Measurements from ENCODE around the gene TMEM147. TPM values are rescaled to one million over a fixed set of nuclear protein-coding genes. Genes with fewer than 3 reads are reported as not detected.

TMEM147 gene
- total and polyA plus RNA-seq, 4 donors, result 18.1 to 97.4 (median 44.7) TPM

- WGBS, result 77% methylated on average over 6 of the region's 6 CpGs
- no peak overlapping the region for H3K27ac ChIP-seq (ENCODE audit: low read depth in 1 of 2, low read length in 2 of 2)
- H3K4me1 ChIP-seq (ENCODE audit: control insufficient read depth in 4 of 4, insufficient read depth in 4 of 4, low read length in 3 of 4), result no peaks in the 10 kb centered on the region
- H3K27me3 ChIP-seq (ENCODE audit: control insufficient read depth in 4 of 4, insufficient read depth in 4 of 4, low read length in 3 of 4), result no peaks in the 10 kb centered on the region
- TF ChIP-seq CTCF (IDR thresholded peaks at IDR 0.05; ENCODE audit: low read depth, low read length, missing input control) (no peak), EGR1 (IDR thresholded peaks at IDR 0.05; ENCODE audit: low read depth in 2 of 2) (no peak), FOXA1 (IDR thresholded peaks at IDR 0.05) (no peak), JUND (IDR thresholded peaks at IDR 0.05) (no peak), ZBTB33 (IDR thresholded peaks at IDR 0.05) (no peak), ATF3 (IDR thresholded peaks at IDR 0.05) (no peak), SP1 (IDR thresholded peaks at IDR 0.05) (no peak), HNF4A (conservative IDR thresholded peaks at IDR 0.05) (no peak), FOXA2 (IDR thresholded peaks at IDR 0.05) (no peak), MAX (IDR thresholded peaks at IDR 0.05) (no peak)
- H3K36me3 ChIP-seq (ENCODE audit: control insufficient read depth in 4 of 4, insufficient read depth in 3 of 4, low read depth in 1 of 4, low read length in 3 of 4), result no peaks in the 10 kb centered on the region
- H3K4me3 ChIP-seq (ENCODE audit: low read depth in 1 of 3, low read length in 3 of 3), result no peak overlapping the region
- H3K9me3 ChIP-seq (ENCODE audit: control insufficient read depth in 4 of 4, low read length in 3 of 4), result no peaks in the 10 kb centered on the region
- no peak for DNase-seq (ENCODE audit: low spot score)
- no peak overlapping the region for H3K9ac ChIP-seq (ENCODE audit: low read depth in 1 of 2, low read length in 2 of 2)
Observed at GRCh38 chr19:35518313-35518712, 27.1 kb upstream of the TMEM147 start.

- Histone ChIP-seq H3K9ac (ENCODE audit: low read depth in 1 of 2, low read length in 2 of 2) (no peak overlapping the region), H3K36me3 (ENCODE audit: control insufficient read depth in 4 of 4, insufficient read depth in 3 of 4, low read depth in 1 of 4, low read length in 3 of 4) (no peaks in the 10 kb centered on the region), H3K4me1 (ENCODE audit: control insufficient read depth in 4 of 4, insufficient read depth in 4 of 4, low read length in 3 of 4) (no peaks in the 10 kb centered on the region), H3K27ac (ENCODE audit: low read depth in 1 of 2, low read length in 2 of 2) (no peak overlapping the region), H3K27me3 (ENCODE audit: control insufficient read depth in 4 of 4, insufficient read depth in 4 of 4, low read length in 3 of 4) (no peaks in the 10 kb centered on the region), H3K9me3 (ENCODE audit: control insufficient read depth in 4 of 4, low read length in 3 of 4) (no peaks in the 10 kb centered on the region), H3K4me3 (ENCODE audit: low read depth in 1 of 3, low read length in 3 of 3) (no peak overlapping the region)
- DNase-seq (ENCODE audit: low spot score), result no peak
- WGBS, result 61% methylated on average over 7 of the region's 7 CpGs
- TF ChIP-seq FOXA2 (IDR thresholded peaks at IDR 0.05) (no peak), SP1 (IDR thresholded peaks at IDR 0.05) (no peak), ATF3 (IDR thresholded peaks at IDR 0.05) (no peak), MAX (IDR thresholded peaks at IDR 0.05) (no peak), YY1 (IDR thresholded peaks at IDR 0.05) (no peak), ZBTB33 (IDR thresholded peaks at IDR 0.05) (no peak), FOXA1 (IDR thresholded peaks at IDR 0.05) (no peak), TAF1 (conservative IDR thresholded peaks at IDR 0.05) (no peak), RAD21 (IDR thresholded peaks at IDR 0.05) (no peak)
Observed at GRCh38 chr19:35519291-35519690, 26.1 kb upstream of the TMEM147 start.
